CD4-positive, CD25-positive, alpha-beta regulatory T cell (primary cell): ENCODE results near the gene LY86. TPM values are rescaled to one million over a fixed set of nuclear protein-coding genes. Genes with fewer than 3 reads are reported as not detected.

Experiments used
- ATAC-seq, 2 donors: fragments of 150-1000 bp; cut with Tn5 transposase; one replicate each; pipeline ENCODE4 v1.10.0; 2021; ENCODE audit warnings: low read depth in 2 of 2, moderate number of reproducible peaks in 2 of 2, moderate library complexity in 1 of 2
- DNase-seq, 3 donors: peaks; one replicate each; pipeline versions ENCODE4 v3.0.0 to v3.0.0-alpha.2; 2012 to 2022; ENCODE audit warnings: mixed read lengths in 1 of 3
- H3K27ac ChIP-seq: one replicate; pipeline ENCODE4 v1.7.0; 2013; ENCODE audit warnings: mild to moderate bottlenecking, low read length; ENCODE audit not compliant: insufficient read depth, poor library complexity, severe bottlenecking
- H3K27me3 ChIP-seq: one replicate; pipeline ENCODE4 v1.7.0; 2013; ENCODE audit warnings: low read length; ENCODE audit not compliant: control insufficient read depth, insufficient read depth
- H3K36me3 ChIP-seq: one replicate; pipeline ENCODE4 v1.7.0; 2013; ENCODE audit warnings: mild to moderate bottlenecking, low read length, moderate library complexity; ENCODE audit not compliant: control insufficient read depth, insufficient read depth
- H3K4me1 ChIP-seq: 2 replicates; pipeline ENCODE4 v1.7.0; 2013; ENCODE audit warnings: mild to moderate bottlenecking, low read length; ENCODE audit not compliant: insufficient read depth, control insufficient read depth, poor library complexity, severe bottlenecking
- H3K4me3 ChIP-seq: one replicate; pipeline ENCODE4 v1.7.0; 2013; ENCODE audit warnings: low read depth, mild to moderate bottlenecking, low read length, moderate library complexity
- H3K9me3 ChIP-seq, 2 experiments: 1 replicate in 1 of 2; 2 replicates in 1 of 2; pipeline ENCODE4 v1.7.0; 2013; ENCODE audit warnings: low read length in 2 of 2, mild to moderate bottlenecking in 1 of 2, moderate library complexity in 1 of 2; ENCODE audit not compliant: control insufficient read depth in 2 of 2
- H3K27ac Mint-ChIP-seq, 3 donors: one replicate each; pipeline ENCODE4 v1.8.0; 2020 to 2022; ENCODE audit warnings: mild to moderate bottlenecking in 3 of 3, mixed read lengths in 3 of 3, moderate library complexity in 2 of 3
- H3K27me3 Mint-ChIP-seq: one replicate; pipeline ENCODE4 v1.8.0; 2022; ENCODE audit warnings: mild to moderate bottlenecking, mixed read lengths
- H3K36me3 Mint-ChIP-seq: one replicate; pipeline ENCODE4 v1.8.0; 2020; ENCODE audit warnings: mixed read lengths
- H3K4me1 Mint-ChIP-seq, 4 donors: one replicate each; pipeline ENCODE4 v1.8.0; 2020 to 2022; ENCODE audit warnings: mixed read lengths in 4 of 4, mild to moderate bottlenecking in 1 of 4
- H3K4me3 Mint-ChIP-seq, 4 donors: one replicate each; pipeline ENCODE4 v1.8.0; 2020 to 2022; ENCODE audit warnings: mild to moderate bottlenecking in 4 of 4, mixed read lengths in 4 of 4, moderate library complexity in 3 of 4
- H3K9me3 Mint-ChIP-seq, 7 donors: one replicate each; pipeline ENCODE4 v1.8.0; 2020 to 2022; ENCODE audit warnings: mixed read lengths in 7 of 7, mild to moderate bottlenecking in 3 of 7, moderate library complexity in 2 of 7
- polyA plus RNA-seq, 4 donors: library from polyadenylated mRNA; unstranded; fragments of 300-500 nt; fragmentation: Illumina TruSeq; gene quantifications; one replicate each; pipeline ENCODE4 v1.2.3, GENCODE V29; 2021
- total RNA-seq: library from RNA; stranded (reverse); gene quantifications from one replicate; pipeline ENCODE4 v1.2.3, GENCODE V29; 2022

The LY86 gene
- total and polyA plus RNA-seq, 5 donors from 2014 or later: 0.31 to 3.1 (median 1.4) TPM; not detected in 1

DNA sequence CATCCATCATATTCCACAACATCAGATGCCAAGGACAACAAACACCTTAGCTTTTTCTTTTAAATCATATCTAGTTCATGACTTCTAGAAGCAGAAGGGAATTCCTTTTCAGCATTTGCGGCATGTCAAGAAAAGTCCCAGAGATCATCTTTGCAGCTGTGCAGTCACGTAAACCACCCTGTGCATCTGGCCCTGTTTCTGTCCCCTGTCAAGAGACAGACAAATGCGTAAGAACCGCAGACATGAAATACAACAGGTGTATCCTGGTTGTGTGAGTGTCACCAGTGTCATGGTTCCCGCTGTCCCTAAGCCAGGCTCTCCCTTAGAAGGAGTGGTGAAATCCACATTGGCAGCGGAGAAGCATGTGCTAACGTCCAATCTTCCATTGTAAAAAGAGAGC lies 28.1 kb downstream of the LY86 start:
- Mint-ChIP-seq H3K4me1 (peaks cover 10 to 51% (median 25%) of the 10 kb centered on the region in 4 donors), H3K27ac (peak overlapping the region in 2 of 3 donors; percentile 77 to 84), H3K4me3 (no peak overlapping the region), H3K9me3 (peaks cover 0 to 5% (median 0%) of the 10 kb centered on the region in 7 donors), H3K27me3 (peaks cover 15% of the 10 kb centered on the region), H3K36me3 (no peaks in the 10 kb centered on the region)
- Histone ChIP-seq H3K27me3 (no peaks in the 10 kb centered on the region), H3K9me3 (no peaks in the 10 kb centered on the region), H3K4me3 (no peak overlapping the region), H3K27ac (no peak overlapping the region), H3K4me1 (peaks cover 14% of the 10 kb centered on the region), H3K36me3 (no peaks in the 10 kb centered on the region)
- no peak for ATAC-seq
- no peak for DNase-seq

DNA sequence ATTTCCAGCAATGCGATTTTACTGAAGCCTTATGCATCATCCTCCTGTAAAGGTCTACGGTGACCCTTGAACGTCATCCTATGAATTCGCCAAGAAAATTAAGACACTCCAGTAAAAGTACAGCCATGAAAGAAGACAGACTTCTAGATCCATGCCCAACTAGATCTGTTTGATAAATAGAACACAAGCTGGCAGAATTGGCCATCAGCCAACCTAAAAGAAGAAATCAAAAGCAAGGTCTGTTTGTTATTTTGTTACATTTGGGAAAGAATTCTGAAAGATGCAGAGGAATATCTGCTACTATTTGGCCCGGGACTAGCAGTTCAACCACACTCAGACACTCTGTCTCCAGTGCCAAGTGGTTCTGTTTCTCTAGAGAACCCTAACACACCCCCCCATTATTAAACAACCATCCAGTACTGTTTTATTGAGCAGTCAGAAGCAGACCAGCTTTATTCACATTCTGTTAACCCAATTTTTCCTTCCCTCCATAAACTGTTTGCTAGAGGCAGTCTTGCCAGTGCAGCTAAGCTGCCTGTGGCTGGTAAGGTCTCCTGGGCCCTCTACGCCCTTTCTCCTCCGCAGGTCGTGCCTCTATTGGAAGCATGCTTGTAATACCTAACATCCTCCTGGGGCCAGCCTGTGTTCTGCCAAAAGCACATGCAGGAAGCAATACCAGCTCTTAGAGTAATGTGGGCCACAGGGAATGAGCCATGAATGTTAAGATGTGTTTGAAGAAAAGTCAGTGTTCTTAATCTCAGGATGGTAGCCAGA lies 30.7 kb downstream of the LY86 start:
- H3K4me1 Mint-ChIP-seq: peaks cover 5 to 32% (median 13%) of the 10 kb centered on the region in 4 donors
- Histone ChIP-seq H3K27me3 (no peaks in the 10 kb centered on the region), H3K4me3 (no peak overlapping the region), H3K36me3 (no peaks in the 10 kb centered on the region), H3K4me1 (peaks cover 13% of the 10 kb centered on the region), H3K27ac (no peak overlapping the region), H3K9me3 (no peaks in the 10 kb centered on the region)
- no peaks in the 10 kb centered on the region for H3K36me3 Mint-ChIP-seq
- peaks cover 15% of the 10 kb centered on the region for H3K27me3 Mint-ChIP-seq
- ATAC-seq (no peak), DNase-seq (no peak)
- peaks cover 0 to 4% (median 0%) of the 10 kb centered on the region in 7 donors for H3K9me3 Mint-ChIP-seq
- H3K4me3 Mint-ChIP-seq: no peak overlapping the region
- H3K27ac Mint-ChIP-seq: peak overlapping the region in 2 of 3 donors; percentile 44 to 45

DNA sequence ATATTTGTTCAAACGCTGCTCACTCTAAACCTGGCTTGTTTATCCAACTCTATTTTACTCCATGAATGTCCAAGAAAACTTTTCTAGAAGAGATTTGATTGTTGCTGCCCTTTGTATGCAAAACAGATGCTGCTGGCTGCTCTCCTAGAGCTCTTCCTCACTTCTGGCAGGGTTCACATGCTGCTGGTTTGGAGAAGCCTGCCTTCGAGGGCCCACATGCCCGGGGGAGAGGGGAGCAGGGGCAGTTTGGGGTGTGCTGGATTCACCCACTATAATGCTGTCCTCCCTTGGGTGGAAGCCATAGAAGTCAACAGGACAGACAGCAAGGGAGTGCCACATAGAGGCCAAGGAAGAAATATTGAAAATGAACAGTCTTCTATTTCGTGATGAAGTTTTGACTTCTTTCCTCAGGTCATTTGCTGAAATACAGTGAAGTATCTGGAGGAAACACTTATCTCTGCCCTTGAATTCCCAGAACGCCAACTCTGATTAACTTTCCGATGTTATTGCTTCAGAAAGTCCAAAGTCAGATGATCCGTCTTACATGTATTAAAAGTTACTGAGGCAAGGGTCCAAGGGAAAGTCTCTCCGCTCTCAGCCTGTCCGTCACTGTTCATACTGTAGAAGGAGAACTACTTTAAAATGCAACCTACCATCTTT lies 32.4 kb downstream of the LY86 start:
- H3K9me3 ChIP-seq: no peaks in the 10 kb centered on the region
- no peaks in the 10 kb centered on the region for H3K27me3 ChIP-seq
- no peak overlapping the region for H3K4me3 ChIP-seq
- no peaks in the 10 kb centered on the region for H3K36me3 ChIP-seq
- Mint-ChIP-seq H3K27me3 (peaks cover 10% of the 10 kb centered on the region), H3K4me3 (no peak overlapping the region), H3K36me3 (no peaks in the 10 kb centered on the region), H3K4me1 (peaks cover 0 to 21% (median 10%) of the 10 kb centered on the region in 4 donors), H3K9me3 (peaks cover 0 to 4% (median 0%) of the 10 kb centered on the region in 7 donors), H3K27ac (no peak overlapping the region)
- ATAC-seq (no peak), DNase-seq (no peak)
- no peaks in the 10 kb centered on the region for H3K4me1 ChIP-seq
- H3K27ac ChIP-seq: no peak overlapping the region

GRCh38 chr6:6622501-6622900 lies 34.0 kb downstream of the LY86 start:
- Histone ChIP-seq H3K36me3 (no peaks in the 10 kb centered on the region), H3K9me3 (no peaks in the 10 kb centered on the region), H3K27ac (no peak overlapping the region), H3K4me3 (no peak overlapping the region), H3K4me1 (no peaks in the 10 kb centered on the region), H3K27me3 (no peaks in the 10 kb centered on the region)
- DNase-seq (no peak), ATAC-seq (no peak)
- peaks cover 14% of the 10 kb centered on the region for H3K27me3 Mint-ChIP-seq
- peaks cover 0 to 4% (median 0%) of the 10 kb centered on the region in 7 donors for H3K9me3 Mint-ChIP-seq
- H3K4me1 Mint-ChIP-seq: peaks cover 0 to 15% (median 7%) of the 10 kb centered on the region in 4 donors
- no peak overlapping the region for H3K27ac Mint-ChIP-seq
- no peak overlapping the region for H3K4me3 Mint-ChIP-seq
- no peaks in the 10 kb centered on the region for H3K36me3 Mint-ChIP-seq

DNA sequence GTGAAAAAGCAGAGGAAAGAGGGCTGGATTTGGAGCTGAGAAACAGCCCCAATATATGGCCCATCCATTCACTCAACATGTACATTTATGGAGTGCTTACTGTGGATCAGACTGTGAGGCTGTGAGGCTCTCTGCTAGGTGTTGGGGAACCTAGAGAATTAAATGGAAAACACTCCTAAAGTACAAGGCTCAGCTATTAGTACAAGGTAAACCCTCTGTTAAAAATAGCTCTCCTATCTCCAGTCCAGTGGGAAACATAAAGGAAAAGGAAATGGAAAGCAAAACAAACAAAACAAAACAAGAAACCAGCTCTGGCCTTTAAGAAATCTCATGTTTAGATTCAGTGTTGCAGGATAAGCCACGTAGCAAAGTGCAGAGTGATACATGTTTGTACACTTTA lies 35.0 kb downstream of the LY86 start:
- H3K4me1 Mint-ChIP-seq: peaks cover 0 to 18% (median 7%) of the 10 kb centered on the region in 4 donors
- Histone ChIP-seq H3K4me3 (no peak overlapping the region), H3K4me1 (no peaks in the 10 kb centered on the region), H3K27ac (no peak overlapping the region), H3K36me3 (no peaks in the 10 kb centered on the region), H3K27me3 (no peaks in the 10 kb centered on the region), H3K9me3 (no peaks in the 10 kb centered on the region)
- no peak overlapping the region for H3K4me3 Mint-ChIP-seq
- H3K9me3 Mint-ChIP-seq: peaks cover 0 to 4% (median 0%) of the 10 kb centered on the region in 7 donors
- peaks cover 14% of the 10 kb centered on the region for H3K27me3 Mint-ChIP-seq
- ATAC-seq: no peak
- H3K36me3 Mint-ChIP-seq: no peaks in the 10 kb centered on the region
- DNase-seq: no peak
- no peak overlapping the region for H3K27ac Mint-ChIP-seq

DNA sequence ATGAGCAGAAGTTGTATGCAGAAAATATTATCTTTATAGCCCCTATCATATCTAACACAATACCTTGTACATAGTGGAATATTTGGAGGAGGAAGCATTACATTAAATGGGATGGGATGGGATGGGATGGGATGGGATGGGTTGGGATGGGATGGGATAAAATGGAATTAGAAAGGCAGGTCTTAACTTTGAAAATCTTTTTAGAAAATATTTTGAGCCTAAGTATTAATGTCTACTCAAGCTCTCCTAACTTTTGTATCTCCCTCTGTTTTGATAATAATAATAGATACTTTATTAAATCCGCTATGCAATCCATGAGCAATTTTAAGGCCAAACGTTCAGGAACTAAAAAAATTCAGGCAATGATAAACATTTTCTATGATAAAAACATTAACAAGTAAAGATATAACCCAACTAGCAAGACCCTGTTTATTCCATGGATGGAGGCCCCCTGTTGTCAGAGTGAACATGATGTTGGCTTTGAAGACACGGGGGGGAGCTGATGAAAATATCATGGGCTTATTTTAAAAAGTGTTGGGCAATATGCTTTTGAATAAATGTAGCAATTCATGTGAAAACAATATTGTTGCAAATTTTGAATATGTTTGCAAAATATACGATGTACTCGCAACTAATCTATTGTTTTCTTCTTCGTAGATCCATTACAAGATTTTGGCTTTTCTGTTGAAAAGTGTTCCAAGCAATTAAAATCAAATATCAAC lies 35.9 kb downstream of the LY86 start:
- Histone ChIP-seq H3K9me3 (no peaks in the 10 kb centered on the region), H3K27me3 (no peaks in the 10 kb centered on the region), H3K36me3 (no peaks in the 10 kb centered on the region), H3K4me1 (no peaks in the 10 kb centered on the region), H3K4me3 (no peak overlapping the region), H3K27ac (no peak overlapping the region)
- ATAC-seq (no peak), DNase-seq (no peak)
- Mint-ChIP-seq H3K4me3 (no peak overlapping the region), H3K4me1 (peaks cover 0 to 14% (median 7%) of the 10 kb centered on the region in 4 donors), H3K9me3 (peaks cover 0 to 4% (median 0%) of the 10 kb centered on the region in 7 donors), H3K27me3 (peaks cover 13% of the 10 kb centered on the region), H3K27ac (no peak overlapping the region), H3K36me3 (no peaks in the 10 kb centered on the region)

DNA sequence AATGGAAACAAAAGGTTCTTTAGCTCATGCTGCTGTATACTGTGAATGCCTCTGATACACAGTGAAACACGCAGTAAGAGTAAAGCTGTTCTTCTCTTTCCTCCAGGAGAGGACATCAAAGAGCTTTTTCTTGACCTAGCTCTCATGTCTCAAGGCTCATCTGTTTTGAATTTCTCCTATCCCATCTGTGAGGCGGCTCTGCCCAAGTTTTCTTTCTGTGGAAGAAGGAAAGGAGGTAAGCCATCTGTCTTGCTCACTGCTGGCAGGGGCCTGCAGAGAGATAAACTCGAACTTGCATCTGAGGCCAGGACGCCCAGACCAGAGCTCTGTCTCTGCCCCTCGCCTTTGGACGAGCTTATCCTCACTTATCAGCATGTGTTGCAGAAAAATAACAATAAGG lies 37.7 kb downstream of the LY86 start:
- no peak for ATAC-seq
- H3K4me3 ChIP-seq: no peak overlapping the region
- Mint-ChIP-seq H3K4me3 (no peak overlapping the region), H3K9me3 (peaks cover 0 to 4% (median 0%) of the 10 kb centered on the region in 7 donors), H3K27ac (peak overlapping the region in 1 of 3 donors; percentile 79), H3K27me3 (peaks cover 9% of the 10 kb centered on the region), H3K4me1 (peaks cover 0 to 12% (median 4%) of the 10 kb centered on the region in 4 donors), H3K36me3 (no peaks in the 10 kb centered on the region)
- no peak overlapping the region for H3K27ac ChIP-seq
- no peaks in the 10 kb centered on the region for H3K4me1 ChIP-seq
- DNase-seq: no peak
- no peaks in the 10 kb centered on the region for H3K36me3 ChIP-seq
- peaks cover 2% of the 10 kb centered on the region for H3K27me3 ChIP-seq
- no peaks in the 10 kb centered on the region for H3K9me3 ChIP-seq
